ENCODE results near the gene TMEM165. TPM values are rescaled to one million over a fixed set of nuclear protein-coding genes. Genes with fewer than 3 reads are reported as not detected.

The TMEM165 gene
- total and polyA plus RNA-seq, 2 donors from 2014 or later: 43.2 to 114 TPM

DNA sequence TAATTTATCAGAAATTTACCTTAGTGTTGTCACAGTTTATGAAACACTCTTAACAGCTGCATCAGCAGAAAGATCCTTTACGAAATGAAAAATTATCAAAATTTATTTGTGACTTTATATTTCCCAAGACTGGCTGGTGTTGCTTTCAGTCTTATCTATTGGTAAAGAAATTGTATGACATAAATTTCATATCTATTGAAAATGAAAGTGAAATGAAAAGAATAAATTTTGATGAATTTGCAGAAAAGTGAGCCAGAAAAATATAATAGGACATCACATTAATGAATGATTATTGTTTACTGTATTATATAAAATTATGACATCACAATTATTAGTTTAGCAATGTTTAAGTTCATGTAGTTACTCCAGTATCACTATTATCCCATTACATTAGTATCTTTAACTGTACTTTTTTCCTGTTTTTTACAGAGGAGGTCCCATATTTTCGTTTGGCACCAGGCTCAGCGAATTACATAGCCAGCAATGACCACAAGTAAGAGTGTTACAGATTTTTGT, 13.2 kb upstream of the TMEM165 start:
- Histone ChIP-seq H3K9ac (ENCODE audit: low read length in 3 of 3) (no peak overlapping the region), H3K4me3 (ENCODE audit: low read length in 3 of 3) (no peak overlapping the region), H3K4me1 (ENCODE audit: control insufficient read depth in 2 of 3, insufficient read depth in 2 of 3, low read depth in 1 of 3, low read length in 3 of 3) (no peaks in the 10 kb centered on the region), H3K36me3 (ENCODE audit: control insufficient read depth in 2 of 3, insufficient read depth in 3 of 3, low read length in 3 of 3) (no peaks in the 10 kb centered on the region), H3K27me3 (ENCODE audit: control insufficient read depth, insufficient read depth, low read length) (no peaks in the 10 kb centered on the region), H3K9me3 (ENCODE audit: control insufficient read depth in 2 of 3, insufficient read depth in 1 of 3, low read length in 3 of 3) (no peaks in the 10 kb centered on the region), H3K27ac (ENCODE audit: low read depth in 2 of 2, low read length in 2 of 2) (no peak overlapping the region)
- peak; percentile 71 for FAIRE-seq
- intact Hi-C loops (cut with DNase I): no loop called here
- TF ChIP-seq, protein P1, sequence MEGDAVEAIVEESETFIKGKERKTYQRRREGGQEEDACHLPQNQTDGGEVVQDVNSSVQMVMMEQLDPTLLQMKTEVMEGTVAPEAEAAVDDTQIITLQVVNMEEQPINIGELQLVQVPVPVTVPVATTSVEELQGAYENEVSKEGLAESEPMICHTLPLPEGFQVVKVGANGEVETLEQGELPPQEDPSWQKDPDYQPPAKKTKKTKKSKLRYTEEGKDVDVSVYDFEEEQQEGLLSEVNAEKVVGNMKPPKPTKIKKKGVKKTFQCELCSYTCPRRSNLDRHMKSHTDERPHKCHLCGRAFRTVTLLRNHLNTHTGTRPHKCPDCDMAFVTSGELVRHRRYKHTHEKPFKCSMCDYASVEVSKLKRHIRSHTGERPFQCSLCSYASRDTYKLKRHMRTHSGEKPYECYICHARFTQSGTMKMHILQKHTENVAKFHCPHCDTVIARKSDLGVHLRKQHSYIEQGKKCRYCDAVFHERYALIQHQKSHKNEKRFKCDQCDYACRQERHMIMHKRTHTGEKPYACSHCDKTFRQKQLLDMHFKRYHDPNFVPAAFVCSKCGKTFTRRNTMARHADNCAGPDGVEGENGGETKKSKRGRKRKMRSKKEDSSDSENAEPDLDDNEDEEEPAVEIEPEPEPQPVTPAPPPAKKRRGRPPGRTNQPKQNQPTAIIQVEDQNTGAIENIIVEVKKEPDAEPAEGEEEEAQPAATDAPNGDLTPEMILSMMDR (IDR thresholded peaks at IDR 0.05; ENCODE audit: borderline replicate concordance, extremely low read depth, insufficient read depth): no peak
- DNase-seq: no peak

DNA sequence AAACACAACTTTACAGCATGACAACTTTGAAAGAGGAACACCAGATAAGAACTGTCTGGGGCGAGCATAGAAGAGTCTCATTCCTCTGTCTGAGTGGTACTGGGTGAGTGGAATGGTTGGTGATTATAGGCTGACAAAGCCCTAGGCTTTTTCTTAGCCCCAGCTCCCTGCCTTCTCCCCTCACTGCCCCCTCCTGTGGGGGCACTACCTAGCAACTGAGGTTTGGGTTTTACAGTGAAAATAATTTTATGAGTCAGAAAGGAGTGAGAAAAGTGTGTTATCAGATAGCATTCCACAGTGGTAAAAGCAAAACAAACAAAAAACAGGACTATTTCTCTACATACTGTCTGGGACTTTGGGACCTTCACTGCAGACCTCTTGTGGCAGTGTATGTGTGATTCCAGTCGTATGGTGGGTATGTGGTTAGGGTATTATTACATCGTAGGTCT, 10.5 kb upstream of the TMEM165 start:
- intact Hi-C loops (cut with DNase I): no loop called here
- FAIRE-seq (no peak), DNase-seq (no peak)
- no peaks in the 10 kb centered on the region for H3K9me3 ChIP-seq (ENCODE audit: control insufficient read depth in 2 of 3, insufficient read depth in 1 of 3, low read length in 3 of 3)
- H3K4me3 ChIP-seq (ENCODE audit: low read length in 3 of 3): no peak overlapping the region
- H3K27me3 ChIP-seq (ENCODE audit: control insufficient read depth, insufficient read depth, low read length): no peaks in the 10 kb centered on the region
- no peaks in the 10 kb centered on the region for H3K36me3 ChIP-seq (ENCODE audit: control insufficient read depth in 2 of 3, insufficient read depth in 3 of 3, low read length in 3 of 3)
- no peak overlapping the region for H3K9ac ChIP-seq (ENCODE audit: low read length in 3 of 3)
- H3K4me1 ChIP-seq (ENCODE audit: control insufficient read depth in 2 of 3, insufficient read depth in 2 of 3, low read depth in 1 of 3, low read length in 3 of 3): no peaks in the 10 kb centered on the region
- no peak overlapping the region for H3K27ac ChIP-seq (ENCODE audit: low read depth in 2 of 2, low read length in 2 of 2)
- TF ChIP-seq, protein P1 (IDR thresholded peaks at IDR 0.05; ENCODE audit: borderline replicate concordance, extremely low read depth, insufficient read depth): no peak

DNA sequence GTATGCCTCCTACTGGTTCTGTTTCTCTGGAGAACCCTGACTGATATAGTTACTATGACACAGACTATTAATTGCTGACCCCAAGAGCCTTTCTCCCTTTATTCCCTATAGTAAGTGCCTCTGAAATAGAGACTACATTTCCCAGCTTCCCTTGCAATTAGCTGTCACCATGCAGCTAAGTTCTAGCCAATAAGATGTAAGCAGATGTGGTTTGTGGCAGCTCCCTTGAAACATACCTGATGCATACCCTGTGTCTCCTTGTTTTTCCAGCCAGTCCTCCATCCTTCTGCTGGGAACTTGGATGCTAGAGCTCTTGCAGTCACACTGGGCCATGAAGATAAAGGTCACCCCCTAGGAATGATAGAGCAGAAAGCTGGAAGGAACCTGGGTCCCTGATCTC, 9.7 kb upstream of the TMEM165 start:
- Histone ChIP-seq H3K27me3 (ENCODE audit: control insufficient read depth, insufficient read depth, low read length) (no peaks in the 10 kb centered on the region), H3K27ac (ENCODE audit: low read depth in 2 of 2, low read length in 2 of 2) (no peak overlapping the region), H3K9ac (ENCODE audit: low read length in 3 of 3) (no peak overlapping the region), H3K36me3 (ENCODE audit: control insufficient read depth in 2 of 3, insufficient read depth in 3 of 3, low read length in 3 of 3) (no peaks in the 10 kb centered on the region), H3K4me1 (ENCODE audit: control insufficient read depth in 2 of 3, insufficient read depth in 2 of 3, low read depth in 1 of 3, low read length in 3 of 3) (no peaks in the 10 kb centered on the region), H3K9me3 (ENCODE audit: control insufficient read depth in 2 of 3, insufficient read depth in 1 of 3, low read length in 3 of 3) (no peaks in the 10 kb centered on the region), H3K4me3 (ENCODE audit: low read length in 3 of 3) (no peak overlapping the region)
- TF ChIP-seq, protein P1 (IDR thresholded peaks at IDR 0.05; ENCODE audit: borderline replicate concordance, extremely low read depth, insufficient read depth): no peak
- FAIRE-seq (no peak), DNase-seq (no peak)
- intact Hi-C loops (cut with DNase I): no loop called here

DNA sequence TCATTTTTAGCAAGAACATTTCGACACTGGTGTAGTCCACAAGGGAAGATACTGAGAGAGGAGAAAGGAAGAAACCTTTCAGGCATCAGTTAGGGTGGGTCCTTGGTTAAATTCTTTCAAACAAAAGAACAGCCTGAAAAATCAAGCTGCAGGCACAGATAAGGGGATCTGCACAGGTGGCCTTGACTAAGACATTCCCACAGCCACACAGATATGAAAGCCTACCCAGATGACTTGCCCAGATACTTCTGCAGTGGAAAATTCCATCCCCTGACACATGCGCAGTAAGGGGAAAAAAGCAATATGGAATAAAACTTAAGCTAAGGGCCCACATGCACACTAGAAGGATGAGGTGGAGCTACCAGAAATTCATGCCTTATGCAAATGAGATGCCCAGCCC, 8.9 kb upstream of the TMEM165 start:
- no peak overlapping the region for H3K27ac ChIP-seq (ENCODE audit: low read depth in 2 of 2, low read length in 2 of 2)
- no peaks in the 10 kb centered on the region for H3K4me1 ChIP-seq (ENCODE audit: control insufficient read depth in 2 of 3, insufficient read depth in 2 of 3, low read depth in 1 of 3, low read length in 3 of 3)
- H3K9ac ChIP-seq (ENCODE audit: low read length in 3 of 3): no peak overlapping the region
- H3K36me3 ChIP-seq (ENCODE audit: control insufficient read depth in 2 of 3, insufficient read depth in 3 of 3, low read length in 3 of 3): no peaks in the 10 kb centered on the region
- no peak overlapping the region for H3K4me3 ChIP-seq (ENCODE audit: low read length in 3 of 3)
- DNase-seq (no peak), FAIRE-seq (no peak)
- intact Hi-C loops (cut with DNase I): no loop called here
- no peaks in the 10 kb centered on the region for H3K27me3 ChIP-seq (ENCODE audit: control insufficient read depth, insufficient read depth, low read length)
- H3K9me3 ChIP-seq (ENCODE audit: control insufficient read depth in 2 of 3, insufficient read depth in 1 of 3, low read length in 3 of 3): no peaks in the 10 kb centered on the region
- TF ChIP-seq, protein P1 (IDR thresholded peaks at IDR 0.05; ENCODE audit: borderline replicate concordance, extremely low read depth, insufficient read depth): no peak
